Activated B cell treated with CpG ODN at 0.5 μM for 24 hours (primary cell): ENCODE results near the gene EVI5. TPM values are rescaled to one million over a fixed set of nuclear protein-coding genes. Genes with fewer than 3 reads are reported as not detected.

Source experiments
- ATAC-seq: fragments of 200-7000 bp; cut with Tn5 transposase; one replicate; pipeline ENCODE4 v1.10.0; 2021; ENCODE audit warnings: low read depth, mild to moderate bottlenecking, moderate library complexity
- CTCF ChIA-PET: fragments of 350-600 bp; sonication (Branson Sonifier 250); formaldehyde crosslinking; loops from one replicate; lab custom pipeline; 2021; ENCODE audit warnings: antibody characterized with exemption; lab: Charles Lee
- POLR2A ChIA-PET: fragments of 350-600 bp; sonication (Branson Sonifier 250); formaldehyde crosslinking; loops from one replicate; lab custom pipeline; 2021; ENCODE audit warnings: antibody characterized with exemption; lab: Charles Lee
- DNase-seq: peaks from one replicate; pipeline ENCODE4 v3.0.0; 2022
- H3K27ac Mint-ChIP-seq: one replicate; pipeline ENCODE4 v1.8.0; 2020; ENCODE audit warnings: mixed read lengths
- H3K27me3 Mint-ChIP-seq: one replicate; pipeline ENCODE4 v1.8.0; 2021; ENCODE audit warnings: mixed read lengths
- H3K36me3 Mint-ChIP-seq: one replicate; pipeline ENCODE4 v1.8.0; 2021; ENCODE audit warnings: low read depth, mixed read lengths
- H3K4me1 Mint-ChIP-seq: one replicate; pipeline ENCODE4 v1.8.0; 2021; ENCODE audit warnings: mixed read lengths
- H3K4me3 Mint-ChIP-seq: one replicate; pipeline ENCODE4 v1.8.0; 2020; ENCODE audit warnings: mild to moderate bottlenecking, mixed read lengths
- H3K9me3 Mint-ChIP-seq: one replicate; pipeline ENCODE4 v1.8.0; 2020; ENCODE audit warnings: mixed read lengths
- intact Hi-C: fragments of 100-400 bp; cut with micrococcal nuclease; formaldehyde crosslinking; loops from one replicate; pipeline ENCODE4 v1.15.1; 2024
- total RNA-seq: library from RNA; stranded (reverse); gene quantifications from 2 replicates; pipeline ENCODE4 v1.2.3, GENCODE V29; 2022
- TF ChIP-seq, protein P1 (sequence below): fragments of 200-600 bp; IDR thresholded peaks from one replicate; pipeline ENCODE4 v1.8.0; 2022; ENCODE audit warnings: antibody characterized with exemption, mild to moderate bottlenecking

EVI5 gene
- total RNA-seq, 1 donor from 2014 or later, result 27.4 TPM

DNA sequence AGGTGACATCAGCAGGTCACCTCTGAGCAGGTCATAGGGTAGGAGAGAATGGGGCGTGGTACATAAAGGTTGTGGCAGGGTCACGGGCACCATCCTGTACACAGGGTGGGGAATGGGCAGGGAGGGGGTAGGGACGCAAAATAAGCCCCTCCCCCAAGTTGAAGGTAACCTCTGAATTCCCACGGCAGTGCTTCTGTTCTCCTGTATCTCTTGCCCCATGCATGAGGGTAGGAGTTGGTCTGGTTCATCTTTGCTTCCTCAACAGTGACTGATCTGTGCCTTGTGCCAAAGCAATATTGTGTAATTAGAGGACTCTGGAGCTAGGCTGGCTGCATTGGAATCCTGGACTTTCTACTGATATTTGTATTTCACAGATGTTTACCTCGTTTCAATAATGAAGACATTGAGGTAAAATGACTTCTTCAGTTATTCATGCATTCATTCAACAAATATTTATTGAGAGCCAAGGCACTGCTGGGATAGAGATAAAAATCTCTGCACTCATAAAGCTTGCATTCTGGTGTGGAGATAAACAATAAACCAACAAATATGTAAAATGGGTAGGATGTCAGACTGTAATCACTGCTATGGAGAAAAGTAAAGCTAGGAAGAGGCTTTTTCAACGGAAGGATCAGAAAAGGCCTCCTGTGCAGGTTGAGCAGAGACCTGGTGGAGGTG is 279.8 kb downstream of the EVI5 start:
- DNase-seq (no peak), ATAC-seq (no peak)
- TF ChIP-seq, protein P1, sequence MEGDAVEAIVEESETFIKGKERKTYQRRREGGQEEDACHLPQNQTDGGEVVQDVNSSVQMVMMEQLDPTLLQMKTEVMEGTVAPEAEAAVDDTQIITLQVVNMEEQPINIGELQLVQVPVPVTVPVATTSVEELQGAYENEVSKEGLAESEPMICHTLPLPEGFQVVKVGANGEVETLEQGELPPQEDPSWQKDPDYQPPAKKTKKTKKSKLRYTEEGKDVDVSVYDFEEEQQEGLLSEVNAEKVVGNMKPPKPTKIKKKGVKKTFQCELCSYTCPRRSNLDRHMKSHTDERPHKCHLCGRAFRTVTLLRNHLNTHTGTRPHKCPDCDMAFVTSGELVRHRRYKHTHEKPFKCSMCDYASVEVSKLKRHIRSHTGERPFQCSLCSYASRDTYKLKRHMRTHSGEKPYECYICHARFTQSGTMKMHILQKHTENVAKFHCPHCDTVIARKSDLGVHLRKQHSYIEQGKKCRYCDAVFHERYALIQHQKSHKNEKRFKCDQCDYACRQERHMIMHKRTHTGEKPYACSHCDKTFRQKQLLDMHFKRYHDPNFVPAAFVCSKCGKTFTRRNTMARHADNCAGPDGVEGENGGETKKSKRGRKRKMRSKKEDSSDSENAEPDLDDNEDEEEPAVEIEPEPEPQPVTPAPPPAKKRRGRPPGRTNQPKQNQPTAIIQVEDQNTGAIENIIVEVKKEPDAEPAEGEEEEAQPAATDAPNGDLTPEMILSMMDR, result no peak
- Mint-ChIP-seq H3K36me3 (peaks cover 1% of the 10 kb centered on the region), H3K4me1 (peaks cover 22% of the 10 kb centered on the region), H3K9me3 (no peaks in the 10 kb centered on the region), H3K27me3 (no peaks in the 10 kb centered on the region), H3K27ac (no peak overlapping the region), H3K4me3 (no peak overlapping the region)
- CTCF ChIA-PET, result no interaction called here
- POLR2A ChIA-PET, result no interaction called here
- intact Hi-C loops, result no loop called here

DNA sequence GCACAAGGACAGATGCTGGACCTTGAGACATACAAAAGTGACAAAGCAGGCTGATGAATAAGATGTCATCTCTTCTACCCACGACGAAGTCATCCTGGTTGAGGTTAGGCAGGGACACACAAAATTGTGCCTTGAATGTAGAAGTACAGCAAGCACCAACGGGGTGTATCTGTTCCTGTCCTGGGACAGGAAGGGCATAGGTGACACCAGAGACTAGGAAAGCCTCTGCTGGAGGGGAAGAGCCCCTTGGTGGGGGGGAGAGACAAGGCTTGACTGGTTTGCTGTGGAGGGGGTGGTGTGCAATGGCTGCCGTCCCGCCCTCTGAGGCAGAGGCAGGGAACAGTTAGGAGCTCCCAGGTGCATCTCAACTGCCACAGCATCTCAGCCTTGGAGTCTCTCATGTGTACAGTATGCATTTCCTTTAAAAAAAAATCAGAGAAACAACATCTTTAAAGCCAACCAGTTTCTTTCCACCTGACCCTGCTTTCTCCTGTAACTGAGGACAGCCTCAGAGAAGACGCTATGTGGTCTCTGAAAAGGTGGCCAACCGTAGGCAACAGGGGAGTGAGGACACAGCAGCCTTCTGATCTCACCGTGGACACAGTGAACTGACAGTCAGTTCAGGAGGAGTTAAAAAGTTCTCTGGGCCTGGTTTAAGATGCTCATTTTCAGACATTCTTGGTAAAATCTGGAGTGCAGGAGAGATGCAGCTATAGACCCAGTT is 280.5 kb downstream of the EVI5 start:
- Mint-ChIP-seq H3K27ac (no peak overlapping the region), H3K9me3 (no peaks in the 10 kb centered on the region), H3K36me3 (no peaks in the 10 kb centered on the region), H3K4me3 (no peak overlapping the region), H3K27me3 (no peaks in the 10 kb centered on the region), H3K4me1 (peaks cover 19% of the 10 kb centered on the region)
- CTCF ChIA-PET, result no interaction called here
- POLR2A ChIA-PET, result no interaction called here
- intact Hi-C loops, result no loop called here
- DNase-seq (no peak), ATAC-seq (peak; percentile 7)
- TF ChIP-seq, protein P1, result no peak

DNA sequence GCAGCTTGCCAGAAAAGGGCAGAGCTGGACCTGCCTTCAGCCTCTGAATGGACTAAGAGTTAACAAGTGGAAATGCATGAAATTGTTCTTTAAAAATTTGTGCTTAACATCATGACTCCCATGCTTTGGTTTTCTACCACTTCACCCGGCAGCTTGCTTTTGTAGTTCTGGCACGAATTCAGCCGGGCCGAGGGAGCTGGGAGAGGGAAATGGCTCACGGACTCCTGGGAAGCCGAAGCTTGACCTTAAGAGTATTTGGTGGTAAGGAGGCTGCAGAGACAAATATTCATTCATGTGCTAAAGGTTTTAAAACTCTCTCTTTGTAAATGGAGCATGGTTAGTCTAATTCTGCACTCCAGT is 281.0 kb downstream of the EVI5 start:
- TF ChIP-seq, protein P1, result no peak
- H3K9me3 Mint-ChIP-seq, result no peaks in the 10 kb centered on the region
- H3K27ac Mint-ChIP-seq, result no peak overlapping the region
- peaks cover 19% of the 10 kb centered on the region for H3K4me1 Mint-ChIP-seq
- H3K27me3 Mint-ChIP-seq, result no peaks in the 10 kb centered on the region
- DNase-seq, result no peak
- ChIA-PET POLR2A (no interaction called here), CTCF (no interaction called here)
- intact Hi-C loops, result no loop called here
- no peak for ATAC-seq
- no peaks in the 10 kb centered on the region for H3K36me3 Mint-ChIP-seq
- H3K4me3 Mint-ChIP-seq, result no peak overlapping the region

DNA sequence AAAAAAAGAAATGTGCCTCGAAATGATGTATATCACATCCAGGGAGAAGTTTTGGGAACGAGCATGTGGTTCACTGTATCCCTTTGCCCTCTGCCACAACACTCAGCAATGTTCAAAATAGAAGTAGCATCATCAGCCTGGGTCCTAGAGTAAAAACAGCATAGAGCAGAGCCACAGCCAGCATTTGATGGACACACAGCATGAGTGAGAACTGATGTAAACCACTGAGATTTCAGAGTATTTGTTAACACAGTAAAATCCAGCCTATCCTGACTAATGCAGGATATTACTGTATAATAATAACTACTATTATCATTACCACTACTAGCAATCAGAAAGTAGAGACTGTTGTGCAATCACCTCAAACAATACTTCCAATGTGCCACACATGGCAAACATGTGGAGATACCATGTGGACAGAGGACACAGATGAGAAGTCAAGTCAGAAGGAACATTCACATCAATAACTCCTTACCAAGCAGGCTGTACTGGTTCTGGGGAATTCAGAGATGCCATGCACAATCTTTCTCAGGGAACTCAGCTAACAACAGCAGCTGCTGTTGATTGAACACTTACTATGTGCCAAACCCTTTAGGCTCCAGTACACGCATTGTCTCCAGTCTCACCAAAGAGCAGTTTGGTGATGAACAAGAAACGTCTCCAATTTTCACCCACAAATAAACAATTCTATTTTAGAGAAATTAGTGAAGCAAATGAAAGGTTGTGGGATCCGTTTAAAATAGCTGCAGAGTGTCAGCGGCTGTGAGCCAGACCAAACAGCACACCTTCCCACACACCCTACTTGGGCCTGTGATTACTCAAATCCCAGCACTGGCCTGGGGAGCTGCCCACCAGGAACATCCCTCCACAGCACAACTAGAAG is 281.6 kb downstream of the EVI5 start:
- H3K36me3 Mint-ChIP-seq, result no peaks in the 10 kb centered on the region
- CTCF ChIA-PET, result no interaction called here
- POLR2A ChIA-PET, result no interaction called here
- TF ChIP-seq, protein P1, result no peak
- no peak overlapping the region for H3K4me3 Mint-ChIP-seq
- ATAC-seq (no peak), DNase-seq (no peak)
- peaks cover 19% of the 10 kb centered on the region for H3K4me1 Mint-ChIP-seq
- no peaks in the 10 kb centered on the region for H3K9me3 Mint-ChIP-seq
- no peaks in the 10 kb centered on the region for H3K27me3 Mint-ChIP-seq
- no peak overlapping the region for H3K27ac Mint-ChIP-seq
- intact Hi-C loops, result no loop called here

DNA sequence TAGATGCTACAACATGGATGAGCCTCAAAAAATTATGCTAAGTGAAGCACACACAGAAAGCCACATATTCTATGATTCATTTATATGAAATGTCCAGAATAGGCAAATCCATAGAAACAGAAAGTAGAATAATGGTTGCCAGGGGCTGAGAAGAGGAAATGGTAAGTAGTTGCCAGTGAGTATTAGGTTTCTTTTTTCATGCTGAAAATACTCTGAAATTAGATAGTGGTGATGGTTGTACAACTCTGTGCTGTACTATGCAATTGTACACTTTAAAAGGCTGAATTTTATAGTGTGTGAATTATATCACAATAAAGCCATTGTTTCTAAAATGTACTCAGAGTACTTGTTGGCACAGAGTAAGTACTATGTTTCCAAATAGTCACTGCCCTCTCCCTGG is 282.7 kb downstream of the EVI5 start:
- Mint-ChIP-seq H3K27ac (no peak overlapping the region), H3K36me3 (no peaks in the 10 kb centered on the region), H3K9me3 (no peaks in the 10 kb centered on the region), H3K4me3 (no peak overlapping the region), H3K4me1 (peaks cover 19% of the 10 kb centered on the region), H3K27me3 (no peaks in the 10 kb centered on the region)
- intact Hi-C loops, result no loop called here
- peak; percentile 40 for ATAC-seq
- no peak for DNase-seq
- TF ChIP-seq, protein P1, result no peak
- ChIA-PET POLR2A (no interaction called here), CTCF (no interaction called here)
